ENCODE data around the gene NFIX. TPM values are rescaled to one million over a fixed set of nuclear protein-coding genes. Genes with fewer than 3 reads are reported as not detected.

Gene NFIX
- total and polyA plus RNA-seq, 9 of the 15 experiments (the other 6 are each of a cell fraction or from before 2014, with no cell fraction given): 0.28 to 26.8 (median 5.4) TPM

DNA sequence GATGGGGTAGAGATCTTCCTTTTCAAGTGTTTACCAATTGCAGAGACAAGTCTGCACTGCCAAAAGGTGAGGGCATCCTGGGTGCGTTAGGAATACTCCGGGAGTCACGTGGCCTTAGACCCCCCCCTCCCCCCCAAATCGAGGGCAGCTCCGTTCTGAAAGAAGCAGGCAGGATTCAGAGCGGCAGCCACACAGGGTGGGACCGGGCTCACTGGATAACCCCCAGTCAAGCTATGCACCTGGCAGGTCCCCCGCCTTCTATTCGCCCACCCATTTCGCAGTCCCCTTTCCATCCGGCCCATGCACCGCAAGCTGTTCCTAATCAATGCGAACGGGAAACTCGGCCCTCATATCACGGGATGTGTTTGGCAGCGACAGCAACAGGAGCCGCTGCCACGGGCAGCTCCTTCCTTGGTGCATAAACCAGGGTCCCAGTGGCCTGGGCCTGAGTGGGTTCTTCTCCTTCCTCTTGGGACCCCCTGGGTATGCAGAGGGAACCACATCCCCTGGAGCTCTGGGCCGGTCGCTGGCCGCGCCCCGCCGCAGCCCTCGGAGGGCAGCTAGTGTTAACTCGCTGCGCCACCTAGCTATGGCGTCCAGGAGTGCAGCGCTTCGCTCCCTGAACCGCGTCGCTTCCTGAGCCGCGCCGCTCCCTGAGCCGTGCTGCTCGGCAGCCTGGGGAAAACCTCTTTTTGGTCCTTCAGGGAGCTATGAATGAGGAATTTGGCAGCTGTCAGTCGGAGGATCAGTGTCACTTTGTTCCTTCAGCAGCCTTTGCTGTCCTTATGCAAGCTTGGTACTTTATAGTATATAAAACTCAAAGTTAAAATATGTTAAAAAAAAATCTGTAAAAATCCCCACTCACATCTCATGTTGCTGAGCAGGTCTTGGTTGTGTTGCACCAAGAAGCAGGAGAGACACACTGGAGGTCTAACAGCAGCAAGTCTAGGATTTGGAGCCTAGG lies 66.0 kb downstream of the NFIX start (continued):
- TF ChIP-seq, protein P1, sequence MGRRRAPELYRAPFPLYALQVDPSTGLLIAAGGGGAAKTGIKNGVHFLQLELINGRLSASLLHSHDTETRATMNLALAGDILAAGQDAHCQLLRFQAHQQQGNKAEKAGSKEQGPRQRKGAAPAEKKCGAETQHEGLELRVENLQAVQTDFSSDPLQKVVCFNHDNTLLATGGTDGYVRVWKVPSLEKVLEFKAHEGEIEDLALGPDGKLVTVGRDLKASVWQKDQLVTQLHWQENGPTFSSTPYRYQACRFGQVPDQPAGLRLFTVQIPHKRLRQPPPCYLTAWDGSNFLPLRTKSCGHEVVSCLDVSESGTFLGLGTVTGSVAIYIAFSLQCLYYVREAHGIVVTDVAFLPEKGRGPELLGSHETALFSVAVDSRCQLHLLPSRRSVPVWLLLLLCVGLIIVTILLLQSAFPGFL (CRISPR knock-in tag; IDR thresholded peaks at IDR 0.05): no peak
- TF ChIP-seq RB1 (IDR thresholded peaks at IDR 0.05; ENCODE audit: low read depth): peak; percentile 84
- peak; percentile 7; the same call in 1 of the 2 replicates for TF ChIP-seq CBFA2T3 (IDR thresholded peaks at IDR 0.05)
- TF ChIP-seq, protein P2, sequence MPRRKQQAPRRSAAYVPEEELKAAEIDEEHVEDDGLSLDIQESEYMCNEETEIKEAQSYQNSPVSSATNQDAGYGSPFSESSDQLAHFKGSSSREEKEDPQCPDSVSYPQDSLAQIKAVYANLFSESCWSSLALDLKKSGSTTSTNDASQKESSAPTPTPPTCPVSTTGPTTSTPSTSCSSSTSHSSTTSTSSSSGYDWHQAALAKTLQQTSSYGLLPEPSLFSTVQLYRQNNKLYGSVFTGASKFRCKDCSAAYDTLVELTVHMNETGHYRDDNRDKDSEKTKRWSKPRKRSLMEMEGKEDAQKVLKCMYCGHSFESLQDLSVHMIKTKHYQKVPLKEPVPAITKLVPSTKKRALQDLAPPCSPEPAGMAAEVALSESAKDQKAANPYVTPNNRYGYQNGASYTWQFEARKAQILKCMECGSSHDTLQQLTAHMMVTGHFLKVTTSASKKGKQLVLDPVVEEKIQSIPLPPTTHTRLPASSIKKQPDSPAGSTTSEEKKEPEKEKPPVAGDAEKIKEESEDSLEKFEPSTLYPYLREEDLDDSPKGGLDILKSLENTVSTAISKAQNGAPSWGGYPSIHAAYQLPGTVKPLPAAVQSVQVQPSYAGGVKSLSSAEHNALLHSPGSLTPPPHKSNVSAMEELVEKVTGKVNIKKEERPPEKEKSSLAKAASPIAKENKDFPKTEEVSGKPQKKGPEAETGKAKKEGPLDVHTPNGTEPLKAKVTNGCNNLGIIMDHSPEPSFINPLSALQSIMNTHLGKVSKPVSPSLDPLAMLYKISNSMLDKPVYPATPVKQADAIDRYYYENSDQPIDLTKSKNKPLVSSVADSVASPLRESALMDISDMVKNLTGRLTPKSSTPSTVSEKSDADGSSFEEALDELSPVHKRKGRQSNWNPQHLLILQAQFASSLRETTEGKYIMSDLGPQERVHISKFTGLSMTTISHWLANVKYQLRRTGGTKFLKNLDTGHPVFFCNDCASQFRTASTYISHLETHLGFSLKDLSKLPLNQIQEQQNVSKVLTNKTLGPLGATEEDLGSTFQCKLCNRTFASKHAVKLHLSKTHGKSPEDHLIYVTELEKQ (CRISPR knock-in tag; IDR thresholded peaks at IDR 0.05): no peak
- peak in 1 of 2 experiments; percentile 19; a peak in 1 of 4 replicates for TF ChIP-seq NONO (IDR thresholded peaks at IDR 0.05; ENCODE audit: low read depth in 2 of 2, low read length in 1 of 2)
- TF ChIP-seq, protein P3, sequence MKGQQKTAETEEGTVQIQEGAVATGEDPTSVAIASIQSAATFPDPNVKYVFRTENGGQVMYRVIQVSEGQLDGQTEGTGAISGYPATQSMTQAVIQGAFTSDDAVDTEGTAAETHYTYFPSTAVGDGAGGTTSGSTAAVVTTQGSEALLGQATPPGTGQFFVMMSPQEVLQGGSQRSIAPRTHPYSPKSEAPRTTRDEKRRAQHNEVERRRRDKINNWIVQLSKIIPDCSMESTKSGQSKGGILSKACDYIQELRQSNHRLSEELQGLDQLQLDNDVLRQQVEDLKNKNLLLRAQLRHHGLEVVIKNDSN (CRISPR knock-in tag; IDR thresholded peaks at IDR 0.05): peak; percentile 66
- TF ChIP-seq RAD51 (IDR thresholded peaks at IDR 0.05; ENCODE audit: borderline replicate concordance, low read depth): peak; percentile 56; the same call in 1 of the 2 replicates
- 0 out of 2 replicates have a peak, but pooled peaks have one; percentile 25 for TF ChIP-seq BCOR (IDR thresholded peaks at IDR 0.05)
- no peak for TF ChIP-seq PHF20 (IDR thresholded peaks at IDR 0.05; ENCODE audit: partially characterized antibody)
- 0 out of 2 replicates have a peak, but pooled peaks have one; percentile 25 for TF ChIP-seq HDAC2 (IDR thresholded peaks at IDR 0.05)
- TF ChIP-seq MYNN (IDR thresholded peaks at IDR 0.05): no peak
- no peak for TF ChIP-seq MYNN (CRISPR knock-in tag; IDR thresholded peaks at IDR 0.05)
- TF ChIP-seq BHLHE40 (IDR thresholded peaks at IDR 0.05; ENCODE audit: low read length): peak; percentile 10; the same call in 1 of the 2 replicates
- no peak for TF ChIP-seq NR2C1 (IDR thresholded peaks at IDR 0.05)
- no peak for TF ChIP-seq NR2C1 (tag; IDR thresholded peaks at IDR 0.05)
- TF ChIP-seq, protein P4, sequence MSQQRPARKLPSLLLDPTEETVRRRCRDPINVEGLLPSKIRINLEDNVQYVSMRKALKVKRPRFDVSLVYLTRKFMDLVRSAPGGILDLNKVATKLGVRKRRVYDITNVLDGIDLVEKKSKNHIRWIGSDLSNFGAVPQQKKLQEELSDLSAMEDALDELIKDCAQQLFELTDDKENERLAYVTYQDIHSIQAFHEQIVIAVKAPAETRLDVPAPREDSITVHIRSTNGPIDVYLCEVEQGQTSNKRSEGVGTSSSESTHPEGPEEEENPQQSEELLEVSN (IDR thresholded peaks at IDR 0.05; ENCODE audit: borderline replicate concordance in 1 of 2, extremely low read depth in 1 of 2, insufficient read depth in 1 of 2, insufficient read length in 1 of 2, low read depth in 1 of 2, low read length in 1 of 2, poor library complexity in 1 of 2, severe bottlenecking in 1 of 2): no peak
- no peak for TF ChIP-seq CBX1 (IDR thresholded peaks at IDR 0.05; ENCODE audit: low read depth)
- TF ChIP-seq ZNF146 (CRISPR knock-in tag; IDR thresholded peaks at IDR 0.05; ENCODE audit: unreplicated experiment): no peak
